ENCODE measurements around the gene FMNL2. TPM values are rescaled to one million over a fixed set of nuclear protein-coding genes. Genes with fewer than 3 reads are reported as not detected.
A peak's percentile ranks its signal among the peaks of the same experiment; 100 is the strongest.

The FMNL2 gene
- total RNA-seq, 4 donors from 2014 or later, result 23.5 to 28.0 (median 23.8) TPM

GRCh38 chr2:152646264-152646663, 311.3 kb downstream of the FMNL2 start:
- Histone ChIP-seq H3K9me3 (no peaks in the 10 kb centered on the region), H3K4me3 (no peak overlapping the region), H3K36me3 (peaks cover 2 to 53% (median 30%) of the 10 kb centered on the region in 4 donors), H3K27ac (replicated peaks in 1 of 4) (peak overlapping the region in 3 of 4 donors; percentile 30 to 57 (median 33)), H3K4me1 (peaks cover 12 to 25% (median 25%) of the 10 kb centered on the region in 4 donors), H3K27me3 (no peaks in the 10 kb centered on the region)
- intact Hi-C loops (cut with DNase I), result no loop called here
- TF ChIP-seq POLR2A (IDR thresholded peaks at IDR 0.05; ENCODE audit: low read depth), result no peak
- no peak for TF ChIP-seq CTCF (IDR thresholded peaks at IDR 0.05)
- TF ChIP-seq POLR2AphosphoS5 (IDR thresholded peaks at IDR 0.05), result no peak
- no peak for TF ChIP-seq EP300 (IDR thresholded peaks at IDR 0.05)
- WGBS, result 56% methylated on average over 3 of the region's 4 CpGs
- no peak for DNase-seq (ENCODE audit: extremely low spot score)

GRCh38 chr2:152646775-152647174, 311.8 kb downstream of the FMNL2 start:
- H3K36me3 ChIP-seq, result peaks cover 0 to 52% (median 27%) of the 10 kb centered on the region in 4 donors
- no peaks in the 10 kb centered on the region for H3K27me3 ChIP-seq
- H3K9me3 ChIP-seq, result no peaks in the 10 kb centered on the region
- TF ChIP-seq EP300 (IDR thresholded peaks at IDR 0.05) (no peak), POLR2AphosphoS5 (IDR thresholded peaks at IDR 0.05) (peak in 1 of 2 donors; percentile 30)
- H3K27ac ChIP-seq (replicated peaks in 1 of 4), result peak overlapping the region in 3 of 4 donors; percentile 33 to 57 (median 52)
- WGBS, result 60% methylated on average over 3 of the region's 3 CpGs
- no peak for DNase-seq (ENCODE audit: extremely low spot score)
- H3K4me3 ChIP-seq, result no peak overlapping the region
- intact Hi-C loops (cut with DNase I), result no loop called here
- peaks cover 12 to 25% (median 25%) of the 10 kb centered on the region in 4 donors for H3K4me1 ChIP-seq

- Histone ChIP-seq H3K27me3 (no peaks in the 10 kb centered on the region), H3K9me3 (no peaks in the 10 kb centered on the region), H3K4me1 (peaks cover 12 to 25% (median 25%) of the 10 kb centered on the region in 4 donors), H3K4me3 (no peak overlapping the region), H3K27ac (replicated peaks in 1 of 4) (peak overlapping the region; percentile 32 to 57 (median 42)), H3K36me3 (peaks cover 0 to 52% (median 24%) of the 10 kb centered on the region in 4 donors)
- intact Hi-C loops (cut with DNase I), result no loop called here
- no peak for DNase-seq (ENCODE audit: extremely low spot score)
- 51% methylated on average over 9 of the region's 9 CpGs for WGBS
- no peak for TF ChIP-seq POLR2A (IDR thresholded peaks at IDR 0.05; ENCODE audit: low read depth)
- no peak for TF ChIP-seq EP300 (IDR thresholded peaks at IDR 0.05)
- no peak for TF ChIP-seq CTCF (IDR thresholded peaks at IDR 0.05)
- peak in 1 of 2 donors; percentile 10 for TF ChIP-seq POLR2AphosphoS5 (IDR thresholded peaks at IDR 0.05)
Measured at GRCh38 chr2:152647552-152647951, 312.6 kb downstream of the FMNL2 start.

- Histone ChIP-seq H3K36me3 (peaks cover 0 to 53% (median 19%) of the 10 kb centered on the region in 4 donors), H3K27ac (replicated peaks in 1 of 4) (peak overlapping the region in 3 of 4 donors; percentile 33 to 57 (median 52)), H3K9me3 (no peaks in the 10 kb centered on the region), H3K27me3 (no peaks in the 10 kb centered on the region), H3K4me3 (no peak overlapping the region), H3K4me1 (peaks cover 12 to 25% (median 25%) of the 10 kb centered on the region in 4 donors)
- no peak for TF ChIP-seq EP300 (IDR thresholded peaks at IDR 0.05)
- no peak for TF ChIP-seq POLR2A (IDR thresholded peaks at IDR 0.05; ENCODE audit: low read depth)
- peak in 1 of 2 donors; percentile 14 for TF ChIP-seq POLR2AphosphoS5 (IDR thresholded peaks at IDR 0.05)
- TF ChIP-seq CTCF (IDR thresholded peaks at IDR 0.05), result peak; percentile 5 to 26 (median 18)
- 23% methylated on average over 2 of the region's 2 CpGs for WGBS
- intact Hi-C loops (cut with DNase I), result no loop called here
- DNase-seq (ENCODE audit: extremely low spot score), result no peak
Measured at GRCh38 chr2:152648336-152648735, 313.4 kb downstream of the FMNL2 start.

- intact Hi-C loops (cut with DNase I), result no loop called here
- WGBS, result 90% methylated on average over 1 of the region's 1 CpG
- TF ChIP-seq POLR2AphosphoS5 (IDR thresholded peaks at IDR 0.05) (no peak), EP300 (IDR thresholded peaks at IDR 0.05) (no peak), POLR2A (IDR thresholded peaks at IDR 0.05; ENCODE audit: low read depth) (no peak), CTCF (IDR thresholded peaks at IDR 0.05) (no peak)
- peaks cover 5 to 46% (median 20%) of the 10 kb centered on the region in 4 donors for H3K36me3 ChIP-seq
- no peak overlapping the region for H3K27ac ChIP-seq (replicated peaks in 1 of 4)
- no peaks in the 10 kb centered on the region for H3K9me3 ChIP-seq
- peaks cover 12 to 25% (median 25%) of the 10 kb centered on the region in 4 donors for H3K4me1 ChIP-seq
- no peaks in the 10 kb centered on the region for H3K27me3 ChIP-seq
- DNase-seq (ENCODE audit: extremely low spot score), result no peak
- no peak overlapping the region for H3K4me3 ChIP-seq
Measured at GRCh38 chr2:152649997-152650396, 315.0 kb downstream of the FMNL2 start.

Measured in esophagus muscularis mucosa (tissue), 4 donors.